NK-92 (cell line): ENCODE measurements around the gene OSER1.

ENCODE experiments used
- DNase-seq: peaks from one replicate; lab custom pipeline; 2025; ENCODE audit not compliant: unreplicated experiment; lab: John Stamatoyannopoulos, UW

The OSER1 gene

DNA sequence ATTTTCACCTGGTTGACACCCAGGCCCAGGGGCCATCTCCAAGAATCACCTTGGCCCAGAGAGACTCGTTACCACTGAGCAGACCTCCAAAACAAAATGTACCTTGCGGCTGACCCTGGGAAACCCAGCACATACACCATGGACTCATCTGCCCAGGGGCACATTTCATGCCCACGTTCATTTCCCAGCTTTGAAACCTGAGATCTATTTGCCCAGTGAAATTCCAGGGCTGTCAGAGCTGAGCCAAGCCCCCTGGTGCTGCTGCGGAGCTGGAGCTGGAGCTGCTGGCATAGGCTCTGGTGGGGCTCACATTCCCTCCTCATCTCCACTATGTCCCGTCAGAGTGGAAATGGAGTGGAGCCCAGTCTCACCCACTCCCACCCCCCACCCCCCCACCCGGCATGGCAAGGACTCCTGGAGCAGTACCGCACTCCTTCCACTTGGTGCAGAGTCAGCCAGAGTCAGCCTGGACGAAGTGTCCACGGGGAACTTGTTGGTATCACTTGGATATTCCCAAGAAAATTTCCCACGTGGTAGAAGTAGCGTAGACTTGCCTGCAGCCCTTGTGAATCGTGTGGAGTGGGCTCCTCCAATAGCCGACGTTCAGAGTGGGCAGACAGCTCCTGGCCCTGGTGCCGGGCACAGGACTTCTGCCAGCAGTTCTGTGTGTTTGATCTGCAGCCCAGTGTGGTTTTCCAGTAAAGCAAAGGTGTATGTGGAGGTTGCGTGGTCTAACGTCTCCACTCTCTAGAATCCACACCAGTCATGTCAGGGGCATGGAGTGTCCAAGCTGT is 18.1 kb upstream of the OSER1 start:
- DNase-seq: no peak

DNA sequence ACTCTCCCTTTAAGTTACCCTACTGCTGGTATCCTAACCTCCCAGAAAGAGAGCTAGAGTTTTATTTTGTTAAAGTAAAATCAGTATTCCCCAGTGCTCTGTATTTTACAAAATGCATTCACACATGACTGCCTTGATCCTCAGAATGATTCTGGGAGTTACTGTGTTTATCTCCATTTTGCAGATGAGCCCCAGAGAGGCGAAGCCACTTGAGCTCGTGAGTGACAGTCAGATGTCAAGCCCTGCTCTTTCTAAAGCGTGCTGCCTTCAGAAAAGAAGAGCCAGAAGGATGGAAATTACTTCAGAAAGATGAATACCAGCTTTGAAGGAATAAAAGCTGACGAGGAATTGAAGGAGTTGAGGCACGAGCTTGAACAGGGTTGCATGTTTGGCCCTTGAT is 14.1 kb upstream of the OSER1 start:
- no peak for DNase-seq

GRCh38 chr20:44223721-44224120 is 13.2 kb upstream of the OSER1 start:
- DNase-seq: no peak

DNA sequence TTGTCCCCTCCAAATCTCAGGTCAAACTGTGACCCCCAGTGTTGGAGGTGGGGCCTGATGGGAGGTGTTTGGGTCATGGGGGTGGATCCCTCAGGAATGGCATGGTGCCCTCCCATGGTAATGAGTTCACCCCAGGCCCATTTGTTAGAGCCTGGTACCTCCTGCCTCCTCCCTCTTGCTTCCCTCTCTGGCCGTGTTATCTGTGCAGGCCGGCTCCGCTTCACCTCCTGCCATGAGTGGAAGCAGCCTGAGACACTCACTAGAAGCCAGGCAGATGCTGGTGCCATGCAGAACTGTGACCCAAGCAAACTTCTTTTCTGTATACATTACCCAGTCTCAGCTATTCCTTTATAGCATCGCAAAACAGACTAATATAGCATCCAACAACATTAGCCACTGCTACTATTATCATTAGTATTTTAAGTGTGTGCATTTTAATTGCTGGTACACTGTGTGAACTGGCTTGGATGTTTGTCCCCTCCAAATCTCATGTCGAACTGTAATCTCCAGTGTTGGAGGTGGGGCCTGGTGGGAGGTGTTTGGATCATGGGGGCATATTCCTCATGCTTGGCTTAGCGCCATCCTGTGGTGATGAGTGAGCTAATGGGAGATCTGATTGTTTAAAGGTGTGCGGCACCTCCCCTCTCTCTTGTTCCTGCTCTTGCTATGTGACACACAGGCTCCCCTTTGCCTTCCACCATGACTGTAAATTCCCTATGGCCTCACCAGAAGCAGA is 12.2 kb upstream of the OSER1 start:
- no peak for DNase-seq

GRCh38 chr20:44222027-44222426 is 11.5 kb upstream of the OSER1 start:
- DNase-seq: no peak

DNA sequence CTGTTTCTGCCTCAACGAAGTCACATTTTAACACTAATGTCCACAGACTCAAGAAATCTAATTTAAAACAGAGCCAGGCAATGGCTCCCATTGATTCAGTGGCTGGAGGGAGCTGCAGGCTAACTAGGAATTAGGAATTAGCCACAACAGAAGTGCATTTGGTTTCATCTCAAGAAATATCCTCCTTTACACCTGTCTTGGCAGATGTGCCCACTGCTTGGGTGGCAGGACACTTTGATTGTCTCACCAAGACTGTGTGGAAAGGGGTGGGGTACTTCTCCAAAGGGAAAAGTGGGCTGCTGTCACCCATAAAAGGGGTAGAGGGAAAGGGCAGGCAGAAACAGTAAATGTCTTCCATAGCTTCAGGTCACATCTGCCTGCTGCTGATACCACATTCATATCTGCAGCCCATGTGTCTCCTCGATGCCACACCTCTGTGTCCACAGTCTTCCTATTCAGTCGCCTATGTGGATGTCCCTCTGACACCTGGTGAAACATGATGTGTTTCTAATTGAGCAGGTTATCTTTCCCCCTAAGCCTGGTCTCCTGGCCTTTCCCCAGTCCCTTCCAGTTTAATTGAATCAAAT is 10.9 kb upstream of the OSER1 start:
- no peak for DNase-seq

DNA sequence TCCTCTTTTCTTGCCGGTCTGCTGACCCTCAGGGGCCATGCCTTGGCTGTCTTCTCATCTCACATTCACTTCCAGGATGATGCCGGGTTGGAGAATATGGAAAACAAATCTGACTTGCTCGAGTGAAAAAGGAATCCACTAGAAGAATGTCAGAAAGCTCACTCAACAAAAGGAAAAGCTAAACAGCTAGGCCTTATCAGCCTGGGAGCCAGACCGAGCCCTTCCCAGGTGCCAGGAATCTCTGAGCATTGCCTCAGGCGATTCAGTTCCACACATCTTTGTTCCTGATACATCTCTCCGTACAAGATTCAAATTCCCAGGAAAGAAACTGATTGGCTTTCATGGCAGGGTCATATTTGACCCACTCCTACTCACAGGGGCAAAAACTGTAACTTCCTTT is 9.2 kb upstream of the OSER1 start:
- no peak for DNase-seq

- DNase-seq: no peak
Measured at GRCh38 chr20:44219170-44219730, 8.7 kb upstream of the OSER1 start.

- no peak for DNase-seq
Measured at GRCh38 chr20:44218446-44218845, 7.9 kb upstream of the OSER1 start.

- DNase-seq: no peak
Measured at GRCh38 chr20:44217342-44218092, 6.9 kb upstream of the OSER1 start.

DNA sequence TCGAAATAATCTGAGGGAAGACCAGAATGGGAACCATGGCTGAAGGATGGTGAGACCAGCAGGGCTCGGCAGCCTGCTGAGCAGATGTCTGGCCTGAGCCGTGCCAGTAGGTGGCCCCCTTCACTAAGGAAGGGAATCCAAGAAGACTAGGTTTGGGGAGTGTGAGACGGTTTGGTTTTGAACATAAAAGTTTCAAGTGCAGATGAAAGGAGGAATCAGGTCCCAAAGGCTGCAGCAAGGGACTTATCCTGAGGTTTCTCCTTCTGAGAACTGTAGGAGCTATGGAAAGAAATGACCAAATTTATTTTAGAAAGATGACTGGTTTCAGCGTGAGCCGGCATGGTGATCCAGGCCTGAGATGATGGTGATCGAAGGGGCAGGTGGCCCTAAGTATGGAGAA is 4.6 kb upstream of the OSER1 start:
- no peak for DNase-seq

GRCh38 chr20:44212792-44213191 is 2.2 kb upstream of the OSER1 start:
- DNase-seq: no peak

DNA sequence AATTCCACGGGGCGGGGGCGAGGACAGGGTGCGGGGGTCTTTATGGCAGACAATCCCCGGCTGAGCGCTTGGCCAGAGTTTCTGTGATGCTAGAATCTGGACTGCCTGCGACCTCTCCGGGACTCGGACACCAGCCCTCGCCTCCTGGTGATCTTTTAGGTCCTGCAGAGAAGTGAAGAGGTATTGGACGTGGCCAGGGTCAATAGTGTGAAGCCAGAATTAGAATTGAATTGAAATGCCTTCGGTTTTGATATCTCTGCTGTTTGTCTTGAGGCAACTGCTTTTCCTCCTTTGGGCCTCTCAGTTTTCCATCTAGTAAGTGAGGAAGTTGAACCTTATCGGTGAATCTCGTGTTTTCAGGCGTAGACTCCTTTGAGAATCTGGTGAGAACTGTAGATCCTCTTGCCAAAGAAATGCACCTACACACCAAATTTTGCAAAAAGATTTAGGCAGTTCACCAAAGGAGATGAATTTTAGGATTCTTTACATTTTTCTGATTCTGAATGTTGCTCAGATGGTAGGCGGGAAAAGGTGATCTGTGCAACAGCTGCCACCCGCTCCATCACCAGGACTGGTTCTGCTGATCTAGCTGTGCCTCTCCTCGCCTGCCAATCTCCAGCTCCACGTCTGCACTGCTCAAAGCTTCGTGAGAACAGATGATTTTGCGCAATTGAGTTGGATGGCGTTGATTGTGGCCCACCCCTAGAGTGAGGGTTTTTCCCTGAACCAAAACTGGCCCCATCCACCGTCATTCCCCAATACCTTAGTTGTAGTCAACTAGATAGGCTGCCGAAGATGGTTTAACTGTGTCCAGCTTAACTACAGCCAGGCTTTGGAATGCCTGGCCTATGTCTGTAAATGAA is 837 bp upstream of the OSER1 start:
- no peak for DNase-seq

DNA sequence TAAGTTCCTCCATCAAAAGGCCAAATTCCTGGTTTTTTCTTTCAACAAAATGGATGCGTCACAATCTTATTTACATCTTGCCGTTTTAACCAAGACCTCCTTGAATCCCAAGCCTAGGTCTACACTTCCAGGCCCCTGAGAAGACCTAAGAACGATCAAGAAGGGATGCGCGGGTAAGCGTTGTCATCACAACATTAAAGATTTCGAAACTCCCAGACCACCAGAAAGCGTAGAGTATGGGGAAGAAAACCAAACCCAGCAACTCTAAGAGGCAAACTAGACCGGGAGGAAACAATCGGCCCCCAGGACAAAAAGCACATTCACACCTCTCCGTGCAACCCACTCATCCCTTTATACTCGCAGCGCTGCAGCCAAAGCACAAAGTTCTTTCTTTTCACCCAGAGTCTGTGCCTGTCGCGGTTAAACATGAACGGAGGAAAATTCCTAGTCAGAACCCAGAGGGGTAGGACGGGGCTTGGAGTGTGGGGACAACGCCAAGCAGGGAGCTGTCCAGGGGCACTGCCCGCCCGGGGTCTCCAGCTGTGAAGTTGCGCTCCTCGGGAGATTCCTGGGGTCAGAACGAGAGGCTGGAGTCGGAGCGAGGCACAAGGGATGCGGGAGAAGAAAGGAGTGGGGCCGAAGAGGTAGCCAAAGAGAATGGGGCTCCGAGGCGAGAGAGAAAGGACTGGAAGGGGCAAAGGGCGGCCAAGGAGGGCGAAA is 725 bp downstream of the OSER1 start:
- DNase-seq: no peak

DNA sequence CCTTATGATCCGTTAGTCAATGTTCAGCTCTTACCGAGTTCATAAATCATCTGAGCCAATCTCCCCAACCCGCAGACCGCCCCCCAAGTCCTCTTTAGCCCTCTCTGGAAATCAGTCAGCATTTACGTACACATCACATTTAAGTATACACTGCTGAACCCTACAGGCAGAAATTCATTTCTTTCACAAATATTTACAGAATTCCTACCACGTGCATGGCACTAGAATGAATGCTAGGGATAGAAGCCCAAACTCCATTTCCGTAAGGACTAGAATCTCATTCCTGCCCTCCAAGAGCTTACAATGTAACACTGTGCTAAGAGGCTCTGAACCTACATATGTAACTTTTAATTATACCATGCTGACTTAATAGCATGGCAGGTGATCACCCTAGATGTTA is 1.8 kb downstream of the OSER1 start:
- no peak for DNase-seq

DNA sequence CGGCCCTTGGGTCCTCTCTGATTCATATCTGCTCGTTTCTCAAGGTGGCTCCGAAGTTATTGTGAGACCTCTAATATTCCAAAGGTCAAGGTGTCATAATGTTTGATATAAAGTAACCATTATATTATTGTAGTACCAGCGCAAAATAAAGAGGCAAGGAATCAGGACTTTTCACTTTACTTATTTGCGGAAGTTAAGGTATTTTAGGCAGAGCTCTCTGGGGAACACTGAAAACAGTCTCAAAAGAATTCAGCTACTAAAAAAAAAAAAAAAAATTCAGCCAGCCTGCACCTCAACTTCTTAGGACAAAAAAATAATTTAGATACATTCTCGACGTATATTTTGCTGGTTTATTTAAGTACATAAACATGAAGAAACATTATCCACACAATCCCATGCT is 2.4 kb downstream of the OSER1 start:
- no peak for DNase-seq

- DNase-seq: no peak
Measured at GRCh38 chr20:44207126-44207723, 3.3 kb downstream of the OSER1 start.

DNA sequence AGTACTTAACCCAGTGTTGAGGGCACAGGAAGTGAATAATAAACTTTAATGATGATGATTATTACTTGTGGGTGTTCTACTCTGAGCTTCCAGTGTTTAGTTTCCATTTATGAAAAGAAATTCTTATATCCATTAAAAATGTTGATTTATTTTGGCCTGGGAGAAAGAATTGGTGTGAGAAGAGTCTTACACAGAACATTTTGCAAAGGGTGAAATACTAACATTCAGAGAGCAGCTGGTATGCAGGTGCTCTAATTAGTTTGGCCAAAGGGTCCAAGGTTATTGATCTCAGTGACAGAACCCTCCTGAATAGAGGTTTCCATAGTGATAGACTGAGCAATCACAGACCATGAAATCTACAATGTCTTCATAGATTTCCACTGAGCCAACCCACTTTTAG is 4.4 kb downstream of the OSER1 start:
- DNase-seq: no peak

DNA sequence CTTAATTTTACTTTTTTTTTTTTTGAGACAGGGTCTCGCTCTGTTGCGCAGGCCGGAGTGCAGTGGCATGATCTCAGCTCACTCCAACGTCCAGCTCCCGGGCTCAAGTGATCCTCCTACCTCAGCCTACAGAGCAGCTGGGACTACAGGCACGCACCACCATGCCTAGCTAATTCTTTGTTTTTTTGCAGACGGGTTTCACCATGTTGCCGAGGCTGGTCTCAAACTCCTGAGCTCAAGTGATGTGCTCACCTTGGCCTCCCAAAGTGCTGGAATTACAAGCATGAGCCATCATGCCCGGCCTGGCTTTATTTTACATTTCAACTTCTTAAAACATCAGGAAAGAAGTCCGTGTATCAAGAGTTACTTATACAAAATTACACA is 5.7 kb downstream of the OSER1 start:
- no peak for DNase-seq
